Kidney (tissue), 14 donors: ENCODE results near the gene GAB2. TPM values are rescaled to one million over a fixed set of nuclear protein-coding genes. Genes with fewer than 3 reads are reported as not detected.

Experiments used
- DNase-seq, 5 donors: peaks; one replicate each; pipeline ENCODE4 v3.0.0-alpha.2; 2013 to 2020
- FAIRE-seq: peaks from 2 replicates; lab custom pipeline; 2012; peaks lifted over from hg19 to GRCh38; lab: Jason Lieb, UNC
- H3K27ac ChIP-seq, 2 donors: one replicate each; pipeline ENCODE4 v1.7.0; 2013; ENCODE audit warnings: low read depth in 2 of 2, low read length in 2 of 2, inconsistent platforms in 1 of 2
- H3K27me3 ChIP-seq: one replicate; pipeline ENCODE4 v1.7.1; 2013; ENCODE audit warnings: low read length, inconsistent platforms; ENCODE audit not compliant: control insufficient read depth, insufficient read depth
- H3K36me3 ChIP-seq, 3 donors: one replicate each; pipeline versions ENCODE4 v1.7.0 to v1.7.1; 2013; ENCODE audit warnings: low read length in 3 of 3, control low read depth in 1 of 3, inconsistent platforms in 1 of 3; ENCODE audit not compliant: insufficient read depth in 3 of 3, control insufficient read depth in 2 of 3
- H3K4me1 ChIP-seq, 3 donors: one replicate each; pipeline versions ENCODE4 v1.7.0 to v1.7.1; 2013; ENCODE audit warnings: low read length in 3 of 3, inconsistent platforms in 1 of 3, low read depth in 1 of 3; ENCODE audit not compliant: control insufficient read depth in 2 of 3, insufficient read depth in 2 of 3
- H3K4me3 ChIP-seq, 3 donors: one replicate each; pipeline versions ENCODE4 v1.7.0 to v1.8.1; 2013; ENCODE audit warnings: low read length in 3 of 3, control low read depth in 1 of 3, inconsistent platforms in 1 of 3
- H3K9ac ChIP-seq, 3 donors: one replicate each; pipeline versions ENCODE4 v1.7.0 to v1.7.1; 2013; ENCODE audit warnings: low read length in 3 of 3, control low read depth in 1 of 3, inconsistent platforms in 1 of 3
- H3K9me3 ChIP-seq, 3 donors: one replicate each; pipeline versions ENCODE4 v1.7.0 to v1.7.1; 2013; ENCODE audit warnings: low read length in 3 of 3, control low read depth in 1 of 3, inconsistent platforms in 1 of 3; ENCODE audit not compliant: control insufficient read depth in 2 of 3, insufficient read depth in 1 of 3
- CTCF ChIP-seq: IDR thresholded peaks from 3 replicates; pipeline ENCODE4 v1.5.1; 2012; ENCODE audit warnings: mild to moderate bottlenecking, moderate library complexity, borderline replicate concordance; ENCODE audit not compliant: insufficient read depth; ENCODE audit errors: extremely low read depth
- intact Hi-C: fragments of 100-400 bp; cut with DNase I; formaldehyde crosslinking; loops from one replicate; pipeline ENCODE4 v1.11.1; 2022
- polyA plus RNA-seq: library from polyadenylated mRNA; stranded (reverse); fragments of 350-450 nt; fragmentation: Illumina TruSeq; extraction: RNeasy Lipid Tissue Mini Kit (QIAGEN cat#74804); gene quantifications from one replicate; pipeline ENCODE4 v1.2.3, GENCODE V29; 2014; ENCODE audit warnings: low read depth, low replicate concordance; ENCODE audit not compliant: insufficient read depth
- total RNA-seq: library from RNA; stranded (reverse); fragmentation: NEBNext Ultra II Directional; extraction: Animal tissue kit (Norgen Biotek cat#: 25700); gene quantifications from one replicate; pipeline ENCODE4 v1.2.1, GENCODE V29; 2021
- donor health status: control.
- donor health status: control.
- donor health status: control.
- donor health status: control.
- donor health status: control.
- donor health status: DM: yes; HTN: yes; CAD: no.
- donor health status: Normal renal cell carcinoma (clear cell type).

GAB2 gene
- total and polyA plus RNA-seq, 2 donors from 2014 or later, result 3.3 to 23.6 TPM

DNA sequence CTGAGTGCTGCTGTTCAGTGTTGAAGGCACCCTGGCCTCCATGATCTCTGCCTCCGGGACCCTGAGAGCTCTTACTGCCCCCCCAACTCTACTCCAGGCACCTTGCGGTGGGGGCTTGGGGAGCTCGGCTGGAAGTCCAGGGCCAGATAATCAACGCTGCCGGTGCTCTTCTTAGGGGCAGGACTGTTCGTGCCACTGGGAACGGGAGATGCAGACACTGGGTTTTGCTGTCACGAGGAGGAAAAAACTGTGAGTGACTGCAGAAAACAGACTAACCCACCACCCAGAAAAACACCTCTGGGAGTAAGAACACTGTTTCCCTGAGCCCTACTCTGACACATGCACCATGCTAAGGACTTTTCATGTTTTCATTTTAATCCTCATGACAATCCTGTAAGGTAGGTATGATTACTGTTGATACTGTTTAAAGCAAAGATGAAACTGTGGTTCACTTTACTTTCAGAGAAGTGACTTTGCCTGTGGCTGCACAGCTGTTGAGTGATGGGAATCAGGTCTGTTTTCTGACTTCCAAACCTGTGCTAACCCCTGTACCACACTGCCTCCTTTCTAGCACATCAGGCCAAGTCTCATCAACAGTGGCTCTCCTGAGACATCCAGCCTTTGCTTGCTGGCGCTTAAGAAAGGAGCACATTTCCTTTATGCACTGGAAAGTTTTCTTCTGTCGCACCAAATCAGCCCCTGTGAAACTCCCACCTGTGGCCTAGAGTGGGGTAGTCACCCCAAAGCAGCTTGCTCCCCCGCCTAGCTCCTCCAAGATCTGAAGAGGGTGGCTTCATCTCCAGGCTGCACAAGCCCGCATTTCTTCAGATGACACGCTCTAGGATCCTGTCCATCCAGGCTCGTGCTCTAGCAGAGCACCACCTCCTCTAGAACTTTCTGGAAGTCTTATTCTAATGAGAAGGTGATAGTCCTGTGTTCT, 197.1 kb downstream of the GAB2 start:
- Histone ChIP-seq H3K27ac (no peak overlapping the region), H3K4me1 (no peaks in the 10 kb centered on the region), H3K27me3 (no peaks in the 10 kb centered on the region), H3K9me3 (no peaks in the 10 kb centered on the region), H3K9ac (no peak overlapping the region), H3K4me3 (no peak overlapping the region), H3K36me3 (peaks cover 3 to 28% (median 27%) of the 10 kb centered on the region in 3 donors)
- no peak for FAIRE-seq
- no peak for DNase-seq
- TF ChIP-seq CTCF, result no peak
- intact Hi-C loops, result loop anchor here (10.0 kb wide), 2 partner anchors 204 to 344 kb away; no protein-coding TSS in a partner anchor

DNA sequence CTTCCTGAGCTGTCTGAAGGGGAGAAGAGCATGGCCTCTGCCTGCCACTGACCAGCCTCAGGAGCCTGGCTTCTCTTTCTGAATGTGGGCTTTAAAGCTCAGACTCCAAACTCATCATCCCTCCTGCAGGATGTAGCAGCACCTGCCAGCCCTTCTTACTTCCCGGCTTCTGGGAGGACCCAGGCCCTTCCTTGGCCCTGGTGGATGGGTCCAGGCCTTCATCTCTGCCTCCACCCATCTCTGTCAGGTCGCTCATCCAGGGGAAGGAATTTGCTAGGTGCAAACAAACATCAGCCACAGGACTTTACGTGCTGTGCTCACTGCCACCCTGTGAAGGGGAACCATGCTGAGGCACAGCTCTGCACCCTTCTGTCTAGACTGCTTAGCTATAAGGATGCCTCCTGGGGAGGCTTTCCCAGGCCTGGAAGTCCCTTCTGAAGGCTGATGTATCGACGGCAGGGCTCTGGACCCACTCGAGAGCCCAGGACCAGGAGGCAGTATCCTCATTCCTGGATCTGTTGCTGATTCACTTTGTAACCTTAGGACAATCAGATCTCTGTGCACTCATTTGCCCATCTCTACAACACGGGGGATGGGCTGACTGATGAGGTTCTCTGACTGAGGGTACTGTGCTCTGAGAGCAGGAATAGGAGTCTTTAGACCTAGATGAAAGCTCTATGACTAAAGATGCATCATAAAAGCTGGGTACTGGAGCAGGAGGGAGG, 198.0 kb downstream of the GAB2 start:
- intact Hi-C loops, result loop anchor here (10.0 kb wide), 2 partner anchors 205 to 345 kb away; no protein-coding TSS in a partner anchor
- TF ChIP-seq CTCF, result no peak
- H3K36me3 ChIP-seq, result peaks cover 3 to 31% (median 22%) of the 10 kb centered on the region in 3 donors

DNA sequence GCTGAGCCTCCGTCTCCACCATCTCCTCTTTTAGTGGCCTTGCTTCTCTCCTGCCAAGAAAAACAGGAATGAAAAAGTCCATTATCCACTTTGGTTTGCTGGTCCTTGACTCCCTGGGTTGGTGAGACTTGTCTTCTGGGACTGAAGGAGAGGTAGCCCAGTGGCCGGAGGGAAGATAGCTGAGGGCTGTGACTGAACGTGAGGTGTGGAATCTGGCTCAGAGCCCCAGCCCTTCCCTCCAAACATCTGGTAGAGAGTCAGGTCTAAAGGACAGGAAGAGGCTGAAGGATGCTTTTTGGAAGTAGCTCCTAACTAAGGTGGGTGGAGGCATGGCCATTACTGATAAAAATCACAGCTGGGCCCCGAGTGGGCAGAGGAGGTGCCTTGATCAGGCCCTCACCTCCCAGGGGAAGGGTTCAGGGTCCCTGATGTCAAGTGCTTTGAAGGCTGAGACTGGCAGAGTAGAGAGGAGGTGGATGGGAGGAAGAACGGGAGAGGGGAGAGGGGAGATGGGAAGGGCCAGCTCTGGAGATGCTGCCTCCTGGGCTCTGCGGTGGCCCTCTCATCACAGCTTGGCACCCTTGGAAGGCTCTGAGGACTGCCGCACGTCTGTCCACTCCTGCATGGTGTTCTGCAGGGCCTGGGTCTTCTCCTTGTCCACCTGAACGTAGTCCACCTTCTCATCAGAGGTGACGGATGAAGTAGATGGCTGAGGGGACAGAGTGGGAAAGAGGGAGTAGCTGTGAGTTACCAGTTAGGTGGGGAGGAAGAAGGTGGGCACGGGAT, 198.7 kb downstream of the GAB2 start:
- H3K9ac ChIP-seq, result no peak overlapping the region
- H3K4me3 ChIP-seq, result no peak overlapping the region
- H3K4me1 ChIP-seq, result no peaks in the 10 kb centered on the region
- H3K27ac ChIP-seq, result no peak overlapping the region
- DNase-seq (no peak), FAIRE-seq (no peak)
- no peaks in the 10 kb centered on the region for H3K27me3 ChIP-seq
- intact Hi-C loops, result no loop called here
- no peak for TF ChIP-seq CTCF
- H3K36me3 ChIP-seq, result peaks cover 3 to 26% (median 21%) of the 10 kb centered on the region in 3 donors
- H3K9me3 ChIP-seq, result no peaks in the 10 kb centered on the region

More for the DNA sequence above, 198.0 kb downstream of the GAB2 start:
- H3K4me3 ChIP-seq, result no peak overlapping the region
- no peaks in the 10 kb centered on the region for H3K9me3 ChIP-seq
- no peak overlapping the region for H3K27ac ChIP-seq
- no peak for FAIRE-seq
- H3K9ac ChIP-seq, result no peak overlapping the region
- no peaks in the 10 kb centered on the region for H3K4me1 ChIP-seq
- no peaks in the 10 kb centered on the region for H3K27me3 ChIP-seq
- DNase-seq, result no peak
